Stimulated activated CD4-positive, alpha-beta T cell treated with anti-CD3 and anti-CD28 coated beads, TNF-alpha, amount 100 ng/mL, for 4 hours (primary cell): ENCODE data around the gene C17orf107.
A peak's percentile ranks its signal among the peaks of the same experiment; 100 is the strongest.
"Not testable (repeated sequence)": the region's sequence is repeated elsewhere in the genome, so short reads cannot be mapped to it uniquely, and the experiment has no call there.

Experiments
- DNase-seq, 3 experiments: peaks; one replicate each; pipeline ENCODE4 v3.0.0-alpha.2; 2020; ENCODE audit warnings: low read depth in 3 of 3

Gene C17orf107

GRCh38 chr17:4900231-4901107 lies 1.1 kb downstream of the C17orf107 start:
- peak in 1 of 3 experiments; percentile 26 for DNase-seq

- no peak for DNase-seq
Measured at GRCh38 chr17:4901108-4901647, 1.8 kb downstream of the C17orf107 start.

DNA sequence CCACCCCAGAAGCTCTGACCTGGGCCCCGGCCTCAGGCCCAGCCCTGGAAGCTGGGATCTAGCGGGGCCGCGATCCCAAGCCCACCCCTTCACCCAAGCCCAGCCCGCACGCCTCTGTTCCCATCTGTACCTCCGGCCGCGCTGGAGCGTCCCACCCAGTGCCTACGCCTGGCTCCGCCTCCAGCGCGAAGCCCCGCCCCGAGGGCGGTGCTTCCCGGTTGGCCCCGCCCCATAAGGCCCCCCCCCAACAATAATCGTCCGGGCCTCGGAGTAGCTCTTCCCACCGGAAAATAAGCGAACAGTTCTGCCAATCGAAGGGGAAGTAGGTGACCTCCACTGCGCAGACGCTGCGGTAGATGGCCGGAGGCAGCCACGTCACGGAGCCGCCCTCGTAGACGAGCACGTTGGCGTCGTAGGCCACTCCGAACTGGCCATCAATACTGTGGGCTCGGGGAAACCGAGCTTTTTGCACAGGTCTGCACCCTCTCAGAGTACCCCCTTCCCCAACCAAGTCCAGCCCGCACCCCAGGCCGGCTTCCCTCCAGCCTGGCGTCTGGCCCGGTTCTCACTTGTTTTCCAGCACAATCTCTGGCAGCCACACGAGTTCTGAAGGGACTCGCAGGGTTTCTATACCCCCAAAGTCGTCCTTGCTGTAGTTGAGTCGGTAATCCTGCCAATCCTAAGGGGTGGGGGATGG lies 2.5 kb downstream of the C17orf107 start:
- DNase-seq, result no peak

- DNase-seq, result no peak
Measured at GRCh38 chr17:4902540-4902939, 3.2 kb downstream of the C17orf107 start.

DNA sequence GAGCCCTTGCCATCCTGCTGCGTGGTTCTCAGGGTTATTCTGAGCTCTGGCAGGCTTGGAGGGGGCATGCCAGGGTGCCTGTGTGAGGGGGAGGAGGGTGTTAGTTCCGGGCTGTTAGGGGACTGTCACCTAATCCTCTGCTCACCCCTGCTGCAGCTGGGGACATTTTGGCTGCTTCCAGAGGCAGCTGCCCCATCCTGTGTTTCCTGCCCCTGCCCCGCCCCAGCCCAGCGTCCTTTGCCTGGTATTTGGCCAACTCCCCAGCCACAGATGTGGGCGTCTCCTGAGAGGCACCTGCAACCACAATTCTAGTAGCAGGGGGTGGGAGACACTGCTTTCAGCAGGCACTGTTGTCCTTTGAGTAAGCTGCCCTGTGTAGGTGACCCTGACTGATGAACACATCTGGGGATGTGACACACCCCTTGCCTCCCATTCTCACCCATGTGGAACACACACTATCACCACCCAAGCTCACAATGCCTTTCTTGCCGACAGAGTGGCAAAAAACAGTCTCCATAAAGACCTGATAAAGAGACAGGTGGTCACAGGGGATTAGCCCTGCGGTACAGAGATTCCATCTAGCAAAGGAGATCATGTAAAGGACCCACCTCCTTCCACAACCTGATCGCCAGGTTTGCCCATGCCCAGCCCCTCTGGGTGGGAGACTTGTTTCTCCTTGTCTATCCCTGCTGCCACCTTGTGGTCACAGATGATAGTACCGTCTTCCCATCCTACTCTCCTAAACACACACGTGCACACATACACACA lies 3.9 kb downstream of the C17orf107 start, which contains the start of gene CHRNE:
Gene CHRNE, minus strand, starts transcription at position 48 of the 768 bp plus-strand sequence. Its CDS starts 35 bp downstream, at position 13.
- DNase-seq, result peak in 2 of 3 experiments; percentile 51 to 63

GRCh38 chr17:4906642-4907041 lies 7.3 kb downstream of the C17orf107 start:
- DNase-seq, result not testable (repeated sequence)

- no peak for DNase-seq
Measured at GRCh38 chr17:4908301-4908700, 9.0 kb downstream of the C17orf107 start.

DNA sequence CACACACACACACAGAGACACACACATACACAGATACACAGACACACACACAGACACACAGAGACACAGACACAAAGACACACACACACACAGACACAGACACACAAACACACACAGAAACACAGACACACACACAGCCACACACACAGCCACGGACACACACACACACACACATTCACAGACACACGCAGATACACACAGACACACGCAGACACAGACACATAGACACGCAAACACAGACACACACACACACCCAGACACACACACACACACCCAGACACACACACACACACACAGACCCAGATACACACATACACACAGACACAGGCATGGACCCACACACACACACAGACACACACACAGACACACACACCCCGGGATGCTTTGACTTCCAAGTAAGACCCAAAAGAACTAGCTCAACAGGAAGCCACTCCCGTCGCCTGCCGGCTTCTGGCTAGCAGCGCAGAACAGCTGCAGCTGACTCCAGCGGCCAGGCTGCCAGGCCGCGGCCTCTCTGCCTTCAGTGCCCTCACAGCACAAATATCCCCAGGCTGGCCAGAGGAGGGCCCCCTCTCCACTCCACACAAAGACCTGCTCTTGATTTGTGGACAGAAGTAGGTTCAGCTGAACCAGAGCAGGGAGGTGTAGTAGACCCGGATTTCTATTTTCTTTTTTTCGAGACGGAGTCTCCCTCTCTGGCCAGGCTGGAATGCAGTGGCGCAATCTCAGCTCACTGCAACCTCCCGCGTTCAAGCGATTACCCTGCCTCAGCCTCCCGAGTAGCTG lies 9.6 kb downstream of the C17orf107 start:
- peak; percentile 33 to 55 (median 53) for DNase-seq

- DNase-seq, result no peak
Measured at GRCh38 chr17:4913994-4914393, 14.7 kb downstream of the C17orf107 start.

DNA sequence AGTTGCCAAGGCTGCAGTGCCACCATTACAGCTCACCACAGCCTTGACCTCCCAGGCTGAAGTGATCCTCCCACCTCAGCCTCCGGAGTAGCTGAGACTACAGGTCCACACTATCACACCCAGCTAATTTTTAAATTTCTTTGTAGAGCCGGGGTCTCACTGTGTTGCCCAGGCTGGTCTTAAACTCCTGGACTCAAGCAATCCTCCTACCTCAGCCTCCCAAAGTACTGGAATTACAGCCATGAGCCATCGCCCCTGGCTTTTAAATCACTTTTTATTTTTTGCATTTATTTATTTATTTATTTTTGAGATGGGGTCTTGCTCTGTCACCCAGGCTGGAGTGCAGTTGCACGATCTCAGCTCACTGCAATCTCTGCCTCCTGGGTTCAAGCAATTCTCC lies 15.2 kb downstream of the C17orf107 start:
- DNase-seq, result not testable (repeated sequence)

GRCh38 chr17:4919511-4920047 lies 20.2 kb downstream of the C17orf107 start:
- no peak for DNase-seq

GRCh38 chr17:4920351-4921048 lies 21.2 kb downstream of the C17orf107 start:
- no peak for DNase-seq

GRCh38 chr17:4921320-4921719 lies 22.0 kb downstream of the C17orf107 start:
- DNase-seq, result no peak

- not testable (repeated sequence) for DNase-seq
Measured at GRCh38 chr17:4926577-4927335, 27.4 kb downstream of the C17orf107 start.

- no peak for DNase-seq
Measured at GRCh38 chr17:4928881-4929280, 29.5 kb downstream of the C17orf107 start.

GRCh38 chr17:4931963-4932362 lies 32.6 kb downstream of the C17orf107 start, which contains the start of gene GP1BA:
TSS of gene GP1BA (plus strand) at chr17:4932277. CDS start at chr17:4932605, 328 bp downstream.
- no peak for DNase-seq

- DNase-seq, result no peak
Measured at GRCh38 chr17:4932756-4933155, 33.4 kb downstream of the C17orf107 start.

DNA sequence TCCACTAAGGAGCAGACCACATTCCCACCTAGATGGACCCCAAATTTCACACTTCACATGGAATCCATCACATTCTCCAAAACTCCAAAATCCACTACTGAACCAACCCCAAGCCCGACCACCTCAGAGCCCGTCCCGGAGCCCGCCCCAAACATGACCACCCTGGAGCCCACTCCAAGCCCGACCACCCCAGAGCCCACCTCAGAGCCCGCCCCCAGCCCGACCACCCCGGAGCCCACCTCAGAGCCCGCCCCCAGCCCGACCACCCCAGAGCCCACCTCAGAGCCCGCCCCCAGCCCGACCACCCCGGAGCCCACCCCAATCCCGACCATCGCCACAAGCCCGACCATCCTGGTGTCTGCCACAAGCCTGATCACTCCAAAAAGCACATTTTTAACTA lies 34.3 kb downstream of the C17orf107 start:
- DNase-seq, result no peak
